SK-N-MC (cell line): ENCODE data around the gene TP53BP1.

Experiments
- EZH2 ChIP-seq: fragments of 200-600 bp; sonication (generic); IDR thresholded peaks from one replicate; pipeline ENCODE4 v1.6.1; 2017; ENCODE audit warnings: antibody characterized with exemption
- FOXP2 ChIP-seq: optimal IDR thresholded peaks from 2 replicates; pipeline ENCODE3; 2011; ENCODE audit warnings: mild to moderate bottlenecking, moderate library complexity; ENCODE audit not compliant: insufficient read depth; ENCODE audit errors: extremely low read length, control extremely low read depth
- POLR2AphosphoS5 ChIP-seq: IDR thresholded peaks from 2 replicates; pipeline ENCODE4 v1.6.1; 2012; ENCODE audit warnings: mild to moderate bottlenecking, low read depth, low read length, borderline replicate concordance

GRCh38 chr15:43473885-43474284, 19.1 kb downstream of the TP53BP1 start:
- TF ChIP-seq POLR2AphosphoS5 (no peak), EZH2 (no peak), FOXP2 (no peak)
